Measurements from ENCODE around the gene FAM168B.

- TF ChIP-seq, protein P1, sequence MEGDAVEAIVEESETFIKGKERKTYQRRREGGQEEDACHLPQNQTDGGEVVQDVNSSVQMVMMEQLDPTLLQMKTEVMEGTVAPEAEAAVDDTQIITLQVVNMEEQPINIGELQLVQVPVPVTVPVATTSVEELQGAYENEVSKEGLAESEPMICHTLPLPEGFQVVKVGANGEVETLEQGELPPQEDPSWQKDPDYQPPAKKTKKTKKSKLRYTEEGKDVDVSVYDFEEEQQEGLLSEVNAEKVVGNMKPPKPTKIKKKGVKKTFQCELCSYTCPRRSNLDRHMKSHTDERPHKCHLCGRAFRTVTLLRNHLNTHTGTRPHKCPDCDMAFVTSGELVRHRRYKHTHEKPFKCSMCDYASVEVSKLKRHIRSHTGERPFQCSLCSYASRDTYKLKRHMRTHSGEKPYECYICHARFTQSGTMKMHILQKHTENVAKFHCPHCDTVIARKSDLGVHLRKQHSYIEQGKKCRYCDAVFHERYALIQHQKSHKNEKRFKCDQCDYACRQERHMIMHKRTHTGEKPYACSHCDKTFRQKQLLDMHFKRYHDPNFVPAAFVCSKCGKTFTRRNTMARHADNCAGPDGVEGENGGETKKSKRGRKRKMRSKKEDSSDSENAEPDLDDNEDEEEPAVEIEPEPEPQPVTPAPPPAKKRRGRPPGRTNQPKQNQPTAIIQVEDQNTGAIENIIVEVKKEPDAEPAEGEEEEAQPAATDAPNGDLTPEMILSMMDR (CRISPR knock-in tag; IDR thresholded peaks at IDR 0.05) = no peak
- no peak for TF ChIP-seq TCF12 (IDR thresholded peaks at IDR 0.05)
- no peak for TF ChIP-seq TCF12 (CRISPR knock-in tag; IDR thresholded peaks at IDR 0.05)
- no peak for TF ChIP-seq PTBP1 (IDR thresholded peaks at IDR 0.05; ENCODE audit: low read depth, low read length, poor library complexity, severe bottlenecking)
- no peak for TF ChIP-seq MAFK (conservative IDR thresholded peaks at IDR 0.05 in 1 of 2, IDR thresholded peaks at IDR 0.05 in 1 of 2; ENCODE audit: low read length in 2 of 2)
These were observed 44.0 kb downstream of the FAM168B start for GRCh38 chr2:131049150-131049718.

Measured in HepG2 (cell line).